ENCODE measurements around the gene TGM2. TPM values are rescaled to one million over a fixed set of nuclear protein-coding genes. Genes with fewer than 3 reads are reported as not detected.

TGM2 gene
- total and polyA plus RNA-seq, 2 donors (not counting 3 experiments of a cell fraction or from before 2014, with no cell fraction given) = 861 to 868 TPM

DNA sequence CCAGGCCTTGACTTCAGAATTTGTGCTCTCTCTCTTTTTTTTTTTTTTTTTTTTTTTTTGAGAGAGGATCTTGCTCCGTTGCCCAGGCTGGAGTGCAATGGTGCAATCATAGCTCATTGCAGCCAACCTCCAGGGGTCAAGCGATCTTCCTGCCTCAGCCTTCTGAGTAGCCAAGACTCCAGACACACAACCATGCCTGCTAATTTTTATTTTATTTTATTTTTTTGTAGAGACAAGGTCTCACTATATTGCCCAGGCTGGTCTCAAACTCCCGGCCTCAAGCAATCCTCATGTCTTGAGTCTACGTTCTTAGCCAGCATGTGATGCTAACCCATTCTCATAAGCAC is 19.4 kb downstream of the TGM2 start:
- BruUV-seq (replicated peaks) = no TSS peak
- Histone ChIP-seq H3K9me1 (replicated peaks; ENCODE audit: control insufficient read depth, extremely low read depth, insufficient read depth, low read length) (no peaks in the 10 kb centered on the region), H3K4me2 (ENCODE audit: insufficient read depth, low read length) (no peak overlapping the region), H3K27ac (ENCODE audit: insufficient read depth, low read depth, low read length) (peak overlapping the region; percentile 93), H3K79me2 (ENCODE audit: control insufficient read depth, insufficient read depth, low read length) (peaks cover 27% of the 10 kb centered on the region), H3K9me3 (replicated peaks; ENCODE audit: control insufficient read depth, insufficient read depth, low read length) (no peaks in the 10 kb centered on the region), H3K27me3 (ENCODE audit: control insufficient read depth in 2 of 2, insufficient read depth in 2 of 2, low read length in 2 of 2) (no peaks in the 10 kb centered on the region), H3K4me3 (replicated peaks in 1 of 3; ENCODE audit: insufficient read depth in 1 of 3, low read depth in 1 of 3, low read length in 3 of 3) (no peak overlapping the region), H3K4me1 (ENCODE audit: control insufficient read depth, extremely low read depth, insufficient read depth, low read length) (peaks cover 83% of the 10 kb centered on the region), H3K36me3 (ENCODE audit: control insufficient read depth in 2 of 2, extremely low read depth in 1 of 2, insufficient read depth in 2 of 2, low read length in 2 of 2) (peaks cover 36 to 76% of the 10 kb centered on the region in 2 experiments), H3K9ac (replicated peaks; ENCODE audit: extremely low read depth, insufficient read depth, low read length) (no peak overlapping the region), H2AFZ (ENCODE audit: low read depth, low read length) (no peak overlapping the region), H4K20me1 (replicated peaks; ENCODE audit: control insufficient read depth, extremely low read depth, insufficient read depth, low read length) (no peaks in the 10 kb centered on the region)
- ChIA-PET POLR2A (interaction anchor here (0.7 to 2.9 kb wide), 3 partner anchors 9 to 18 kb away, joined by 5 to 12 read pairs (median 8); no protein-coding TSS in a partner anchor), CTCF (interaction anchor here (0.6 to 5.2 kb wide), 8 partner anchors 9 to 582 kb away, joined by 3 to 42 read pairs (median 12); no protein-coding TSS in a partner anchor)
- dilution Hi-C loops (cut with MboI; ENCODE audit: extremely low pct_ligation_motif_present, low sequenced_read_pairs) = no loop called here
- DNase-seq (ENCODE audit: low read depth, low spot score) (no peak), FAIRE-seq (no peak)
- intact Hi-C loops (cut with micrococcal nuclease) = no loop called here
- TF ChIP-seq FOS (IDR thresholded peaks at IDR 0.05; ENCODE audit: borderline replicate concordance, insufficient read depth, low read length) (no peak), POLR2A (IDR thresholded peaks at IDR 0.05; ENCODE audit: low read depth, low read length) (peak; percentile 6), EZH2 (IDR thresholded peaks at IDR 0.05; ENCODE audit: borderline replicate concordance, low read depth, low read length, severe bottlenecking) (no peak), GATA2 (IDR thresholded peaks at IDR 0.05; ENCODE audit: insufficient read depth, insufficient read length, low read depth, low read length) (no peak), POLR2AphosphoS5 (IDR thresholded peaks at IDR 0.05; ENCODE audit: insufficient read depth, low read depth, low read length) (peak; percentile 18)

DNA sequence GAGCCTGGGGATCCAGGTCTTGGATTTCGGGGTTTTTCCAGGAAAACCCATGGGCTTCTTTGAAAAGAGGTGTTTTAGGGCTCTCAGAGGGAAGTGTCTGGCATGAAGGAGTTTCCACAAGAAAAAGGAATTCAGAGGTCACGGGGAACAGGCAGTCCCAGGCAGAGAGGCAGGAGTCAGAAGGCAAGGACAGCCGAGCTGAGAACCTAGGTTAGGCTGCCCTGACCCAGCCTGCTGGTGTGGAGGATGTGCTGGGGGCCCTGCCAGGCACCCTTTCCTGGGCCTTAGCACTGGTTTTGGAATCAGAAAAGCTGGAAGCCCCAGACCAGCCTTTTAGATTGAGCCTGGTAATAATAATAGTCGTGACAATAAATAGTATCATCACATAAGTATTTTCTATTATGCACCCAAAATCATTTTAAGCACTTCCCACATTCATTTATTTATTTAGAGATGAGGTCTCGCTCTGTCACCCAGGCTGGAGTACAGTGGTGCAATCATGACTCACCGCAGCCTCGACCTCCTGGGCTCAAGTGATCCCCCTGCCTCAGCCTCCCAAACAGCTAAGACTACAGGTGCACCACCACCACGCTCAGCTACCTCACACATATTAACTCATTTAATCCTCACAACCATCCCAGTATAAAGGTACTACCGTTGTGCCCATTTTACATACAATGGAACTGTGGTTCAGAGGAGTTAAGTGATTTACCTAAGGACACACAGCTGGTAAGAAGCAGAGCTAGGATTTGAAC is 19.9 kb downstream of the TGM2 start:
- no peaks in the 10 kb centered on the region for H3K27me3 ChIP-seq (ENCODE audit: control insufficient read depth in 2 of 2, insufficient read depth in 2 of 2, low read length in 2 of 2)
- POLR2A ChIA-PET = interaction anchor here (0.6 to 2.9 kb wide), 8 partner anchors 10 to 569 kb away, joined by 3 to 12 read pairs (median 5); no protein-coding TSS in a partner anchor
- no peak overlapping the region for H3K4me3 ChIP-seq (replicated peaks in 1 of 3; ENCODE audit: insufficient read depth in 1 of 3, low read depth in 1 of 3, low read length in 3 of 3)
- no peak overlapping the region for H2AFZ ChIP-seq (ENCODE audit: low read depth, low read length)
- peak overlapping the region; percentile 54 for H3K9ac ChIP-seq (replicated peaks; ENCODE audit: extremely low read depth, insufficient read depth, low read length)
- H3K36me3 ChIP-seq (ENCODE audit: control insufficient read depth in 2 of 2, extremely low read depth in 1 of 2, insufficient read depth in 2 of 2, low read length in 2 of 2) = peaks cover 31 to 71% of the 10 kb centered on the region in 2 experiments
- peak; percentile 38 for DNase-seq (ENCODE audit: low read depth, low spot score)
- CTCF ChIA-PET = interaction anchor here (0.8 to 5.2 kb wide), 16 partner anchors 7 to 87 kb away, joined by 3 to 42 read pairs (median 8); no protein-coding TSS in a partner anchor
- peaks cover 84% of the 10 kb centered on the region for H3K4me1 ChIP-seq (ENCODE audit: control insufficient read depth, extremely low read depth, insufficient read depth, low read length)
- peak overlapping the region; percentile 93 for H3K27ac ChIP-seq (ENCODE audit: insufficient read depth, low read depth, low read length)
- no peak for TF ChIP-seq GATA2 (IDR thresholded peaks at IDR 0.05; ENCODE audit: insufficient read depth, insufficient read length, low read depth, low read length)
- TF ChIP-seq POLR2A (IDR thresholded peaks at IDR 0.05; ENCODE audit: low read depth, low read length) = peak; percentile 64
- peak; percentile 45 for TF ChIP-seq POLR2AphosphoS5 (IDR thresholded peaks at IDR 0.05; ENCODE audit: insufficient read depth, low read depth, low read length)
- no peak for TF ChIP-seq JUN (IDR thresholded peaks at IDR 0.05; ENCODE audit: borderline replicate concordance, insufficient read depth, insufficient read length, low read depth)
- peak; percentile 72 for FAIRE-seq
- no peaks in the 10 kb centered on the region for H3K9me3 ChIP-seq (replicated peaks; ENCODE audit: control insufficient read depth, insufficient read depth, low read length)
- no peaks in the 10 kb centered on the region for H4K20me1 ChIP-seq (replicated peaks; ENCODE audit: control insufficient read depth, extremely low read depth, insufficient read depth, low read length)
- H3K4me2 ChIP-seq (ENCODE audit: insufficient read depth, low read length) = no peak overlapping the region
- intact Hi-C loops (cut with micrococcal nuclease) (loop anchor here (1.0 kb wide), 4 partner anchors 7 to 20 kb away; partner anchors contain the start of gene TGM2), dilution Hi-C loops (cut with MboI; ENCODE audit: extremely low pct_ligation_motif_present, low sequenced_read_pairs) (no loop called here)
- BruUV-seq (replicated peaks) = no TSS peak
- H3K79me2 ChIP-seq (ENCODE audit: control insufficient read depth, insufficient read depth, low read length) = peaks cover 21% of the 10 kb centered on the region
- no peaks in the 10 kb centered on the region for H3K9me1 ChIP-seq (replicated peaks; ENCODE audit: control insufficient read depth, extremely low read depth, insufficient read depth, low read length)
